OCI-LY3 (cell line): ENCODE results near the gene RSRP1.

Experiments used
- CTCF ChIP-seq: fragments of 200-600, 300-600 bp; sonication (generic); IDR thresholded peaks from 2 replicates; pipeline ENCODE4 v1.5.1; 2014; ENCODE audit warnings: antibody characterized with exemption, low read length, low read depth
- EZH2phosphoT487 ChIP-seq: fragments of 200-600 bp; shearing (Covaris generic); IDR thresholded peaks from 2 replicates; pipeline ENCODE4 v1.6.1; 2018; ENCODE audit warnings: antibody characterized with exemption, mixed run types, low read depth

GRCh38 chr1:25245809-25246599, 1.2 kb downstream of the RSRP1 start:
- TF ChIP-seq CTCF: no peak
- TF ChIP-seq EZH2phosphoT487: no peak
